ENCODE results near the gene RIMKLA. TPM values are rescaled to one million over a fixed set of nuclear protein-coding genes. Genes with fewer than 3 reads are reported as not detected.

The RIMKLA gene
- total RNA-seq, 2 donors from 2014 or later, result 3.8 to 4.7 TPM

GRCh38 chr1:42461196-42461595, 80.6 kb downstream of the RIMKLA start:
- Histone ChIP-seq H3K36me3 (peaks cover 19% of the 10 kb centered on the region), H3K9me3 (no peaks in the 10 kb centered on the region), H3K4me3 (no peak overlapping the region), H3K27me3 (no peaks in the 10 kb centered on the region), H3K27ac (no peak overlapping the region), H3K4me1 (peaks cover 0 to 35% of the 10 kb centered on the region in 2 donors)
- DNase-seq (ENCODE audit: low spot score), result no peak
- TF ChIP-seq CTCF (IDR thresholded peaks at IDR 0.05), result no peak

GRCh38 chr1:42462828-42463763, 82.5 kb downstream of the RIMKLA start, which contains the start of gene CCDC30:
TSS of gene CCDC30 (plus strand) at chr1:42463286. CDS start at chr1:42480552, 17,266 bp downstream.
- Histone ChIP-seq H3K27ac (peak within 1 kb of the TSS in 1 of 2 donors; percentile 10), H3K27me3 (no peaks in the 10 kb centered on the region), H3K4me1 (peaks cover 0 to 22% of the 10 kb centered on the region in 2 donors), H3K9me3 (no peaks in the 10 kb centered on the region), H3K36me3 (peaks cover 19% of the 10 kb centered on the region), H3K4me3 (peak within 1 kb of the TSS; percentile 59 to 78)
- no peak for TF ChIP-seq CTCF (IDR thresholded peaks at IDR 0.05)
- DNase-seq (ENCODE audit: low spot score), result peak; percentile 99

GRCh38 chr1:42463921-42464320, 83.3 kb downstream of the RIMKLA start:
- Histone ChIP-seq H3K4me3 (peak overlapping the region in 1 of 2 donors; percentile 78), H3K36me3 (peaks cover 16% of the 10 kb centered on the region), H3K27me3 (no peaks in the 10 kb centered on the region), H3K27ac (no peak overlapping the region), H3K4me1 (peaks cover 0 to 17% of the 10 kb centered on the region in 2 donors), H3K9me3 (no peaks in the 10 kb centered on the region)
- no peak for TF ChIP-seq CTCF (IDR thresholded peaks at IDR 0.05)
- DNase-seq (ENCODE audit: low spot score), result no peak

- Histone ChIP-seq H3K4me3 (no peak overlapping the region), H3K4me1 (peaks cover 0 to 17% of the 10 kb centered on the region in 2 donors), H3K27me3 (no peaks in the 10 kb centered on the region), H3K36me3 (no peaks in the 10 kb centered on the region), H3K9me3 (no peaks in the 10 kb centered on the region), H3K27ac (no peak overlapping the region)
- no peak for TF ChIP-seq CTCF (IDR thresholded peaks at IDR 0.05)
- DNase-seq (ENCODE audit: low spot score), result no peak
Observed at GRCh38 chr1:42466030-42466429, 85.4 kb downstream of the RIMKLA start.

- no peak overlapping the region for H3K27ac ChIP-seq
- no peak for DNase-seq (ENCODE audit: low spot score)
- no peak for TF ChIP-seq CTCF (IDR thresholded peaks at IDR 0.05)
- no peaks in the 10 kb centered on the region for H3K9me3 ChIP-seq
- no peaks in the 10 kb centered on the region for H3K4me1 ChIP-seq
- no peaks in the 10 kb centered on the region for H3K27me3 ChIP-seq
- H3K4me3 ChIP-seq, result no peak overlapping the region
- no peaks in the 10 kb centered on the region for H3K36me3 ChIP-seq
Observed at GRCh38 chr1:42469727-42470126, 89.1 kb downstream of the RIMKLA start.

Other genes starting within 250 kb of the RIMKLA start
- gene GUCA2B, start 227.4 kb upstream of the RIMKLA start, total RNA-seq, result not detected
- not detected for gene GUCA2A, start 216.0 kb upstream of the RIMKLA start, total RNA-seq
- gene FOXJ3, start 45.6 kb upstream of the RIMKLA start, total RNA-seq, result 10 to 100 TPM; 36.7 to 38.6 TPM
- 1 to 10 TPM in 1 of 2 donors, under 1 TPM in 1; 0.26 to 3.4 TPM for gene ZMYND12, start 75.2 kb downstream of the RIMKLA start, total RNA-seq
- gene PPCS, start 75.8 kb downstream of the RIMKLA start, total RNA-seq, result 10 to 100 TPM; 36.8 to 42.6 TPM
- under 1 TPM; 0.47 to 0.63 TPM for gene CCDC30, start 82.5 kb downstream of the RIMKLA start, total RNA-seq

All from right atrium auricular region (tissue), 2 donors.